Measurements from ENCODE around the gene SYNGAP1. TPM values are rescaled to one million over a fixed set of nuclear protein-coding genes. Genes with fewer than 3 reads are reported as not detected.
"Not testable (repeated sequence)": the region's sequence is repeated elsewhere in the genome, so short reads cannot be mapped to it uniquely, and the experiment has no call there.

The SYNGAP1 gene
- total RNA-seq, 1 donor from 2014 or later, result 7.1 TPM

DNA sequence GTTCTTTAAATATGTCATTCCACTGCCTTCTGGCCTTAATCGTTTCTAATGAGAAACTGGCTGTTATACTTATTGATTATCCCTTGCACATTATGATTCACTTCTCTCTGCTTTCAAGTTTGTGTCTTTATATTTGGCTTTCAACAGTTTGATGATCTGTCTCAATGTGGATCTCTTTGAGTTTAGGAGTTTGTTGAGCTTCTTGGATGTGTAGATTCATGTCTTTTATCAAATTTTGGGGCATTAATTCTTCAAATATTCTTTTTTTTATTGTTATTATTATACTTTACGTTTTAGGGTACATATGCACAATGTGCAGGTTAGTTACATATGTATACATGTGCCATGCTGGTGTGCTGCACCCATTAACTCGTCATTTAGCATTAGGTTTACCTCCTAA is 63.8 kb downstream of the SYNGAP1 start:
- ATAC-seq, result no peak

DNA sequence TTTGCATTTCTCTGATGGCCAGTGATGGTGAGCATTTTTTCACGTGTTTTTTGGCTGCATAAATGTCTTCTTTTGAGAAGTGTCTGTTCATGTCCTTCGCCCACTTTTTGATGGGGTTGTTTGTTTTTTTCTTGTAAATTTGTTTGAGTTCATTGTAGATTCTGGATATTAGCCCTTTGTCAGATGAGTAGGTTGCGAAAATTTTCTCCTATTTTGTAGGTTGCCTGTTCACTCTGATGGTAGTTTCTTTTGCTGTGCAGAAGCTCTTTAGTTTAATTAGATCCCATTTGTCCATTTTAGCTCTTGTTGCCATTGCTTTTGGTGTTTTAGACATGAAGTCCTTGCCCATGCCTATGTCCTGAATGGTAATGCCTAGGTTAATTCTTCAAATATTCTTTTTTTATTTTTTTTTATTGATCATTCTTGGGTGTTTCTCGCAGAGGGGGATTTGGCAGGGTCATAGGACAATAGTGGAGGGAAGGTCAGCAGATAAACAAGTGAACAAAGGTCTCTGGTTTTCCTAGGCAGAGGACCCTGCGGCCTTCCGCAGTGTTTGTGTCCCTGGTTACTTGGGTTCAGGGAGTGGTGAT is 64.9 kb downstream of the SYNGAP1 start:
- not testable (repeated sequence) for ATAC-seq

DNA sequence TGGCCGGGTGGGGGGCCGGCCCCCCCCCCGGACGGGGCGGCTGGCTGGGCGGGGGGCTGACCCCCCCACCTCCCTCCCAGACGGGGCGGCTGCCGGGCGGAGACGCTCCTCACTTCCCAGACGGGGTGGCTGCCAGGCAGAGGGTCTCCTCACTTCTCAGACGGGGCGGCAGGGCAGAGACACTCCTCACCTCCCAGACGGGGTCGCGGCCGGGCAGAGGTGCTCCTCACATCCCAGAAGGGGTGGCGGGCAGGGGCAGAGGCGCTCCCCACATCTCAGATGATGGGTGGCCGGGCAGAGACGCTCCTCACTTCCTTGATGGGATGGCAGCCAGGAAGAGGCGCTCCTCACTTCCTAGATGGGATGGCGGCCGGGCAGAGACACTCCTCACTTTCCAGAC is 65.8 kb downstream of the SYNGAP1 start:
- not testable (repeated sequence) for ATAC-seq

DNA sequence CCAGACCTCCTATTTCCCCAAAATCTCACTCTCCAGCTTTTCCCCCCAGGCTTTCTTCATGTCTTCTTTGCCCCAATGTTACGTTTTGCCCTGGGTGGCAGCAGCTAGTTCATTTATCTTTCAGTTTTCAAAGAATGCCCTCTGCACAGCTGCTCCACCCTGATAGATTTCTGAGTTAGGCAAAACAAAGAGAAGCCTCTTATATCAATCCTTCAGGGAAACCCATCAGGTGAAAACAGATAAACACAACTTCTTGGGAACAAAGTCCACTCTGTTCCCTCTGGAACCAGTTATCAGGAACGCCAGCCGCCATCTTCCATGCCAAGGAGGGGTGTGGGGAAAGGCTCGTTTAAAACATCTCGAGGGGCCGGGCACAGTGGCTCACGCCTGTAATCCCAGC is 68.5 kb downstream of the SYNGAP1 start:
- no peak for ATAC-seq

DNA sequence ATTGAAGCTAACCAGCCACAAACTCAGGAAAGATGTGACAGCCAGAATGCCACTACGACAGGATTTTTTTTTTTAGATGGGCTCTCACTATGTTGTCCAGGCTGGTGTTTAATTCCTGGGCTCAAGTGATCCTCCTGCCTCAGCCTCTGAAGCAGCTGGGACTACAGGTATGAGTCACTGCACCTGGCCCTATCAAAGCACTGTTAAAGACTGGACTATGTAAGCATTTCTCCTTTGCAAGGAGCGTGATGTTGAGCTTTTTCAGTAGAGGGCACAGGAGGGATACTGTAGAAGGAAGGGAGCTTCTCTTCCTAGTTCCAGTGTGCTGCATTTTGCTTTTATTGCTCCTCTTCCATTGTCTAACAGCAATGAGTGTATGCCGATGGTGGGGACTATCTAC is 70.3 kb downstream of the SYNGAP1 start:
- peak; percentile 43 for ATAC-seq

DNA sequence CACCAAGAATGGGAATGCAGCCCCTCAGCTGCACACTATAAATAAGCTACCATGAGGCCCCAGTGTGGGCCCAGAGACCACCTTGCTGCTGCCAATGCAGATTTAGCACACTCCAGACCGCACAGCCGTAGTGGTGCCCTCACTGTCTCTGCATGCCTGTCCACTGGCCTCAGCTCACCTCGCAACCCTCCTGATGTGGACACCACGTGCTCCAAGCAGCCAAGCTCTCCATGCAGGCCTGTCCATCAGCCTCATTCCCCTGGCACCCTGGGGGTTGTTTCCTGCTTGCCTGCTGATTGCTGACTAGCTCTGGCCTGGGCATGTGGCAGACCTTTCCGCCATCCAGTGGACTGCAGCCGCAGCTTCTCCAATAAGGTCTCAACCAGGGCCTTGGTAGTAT is 70.8 kb downstream of the SYNGAP1 start:
- no peak for ATAC-seq

DNA sequence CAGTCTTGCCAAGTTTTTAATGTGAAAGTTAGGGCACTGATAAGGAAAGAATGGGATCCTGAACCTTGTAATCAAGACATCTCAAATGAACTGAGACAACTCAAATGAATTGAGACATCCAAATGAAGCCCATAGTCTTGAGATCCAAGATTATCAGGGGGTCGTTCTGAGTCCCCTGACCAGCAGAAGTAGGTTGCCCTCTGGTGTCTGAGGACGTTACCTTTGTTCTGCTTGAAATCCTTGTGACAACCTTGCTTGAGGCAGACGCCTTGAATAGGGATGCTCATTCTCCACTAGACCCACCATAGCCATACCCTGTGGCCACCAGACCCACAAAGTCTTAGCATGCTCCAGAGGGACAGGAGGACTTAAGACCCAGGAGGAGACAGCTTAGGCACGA is 72.2 kb downstream of the SYNGAP1 start:
- no peak for ATAC-seq

DNA sequence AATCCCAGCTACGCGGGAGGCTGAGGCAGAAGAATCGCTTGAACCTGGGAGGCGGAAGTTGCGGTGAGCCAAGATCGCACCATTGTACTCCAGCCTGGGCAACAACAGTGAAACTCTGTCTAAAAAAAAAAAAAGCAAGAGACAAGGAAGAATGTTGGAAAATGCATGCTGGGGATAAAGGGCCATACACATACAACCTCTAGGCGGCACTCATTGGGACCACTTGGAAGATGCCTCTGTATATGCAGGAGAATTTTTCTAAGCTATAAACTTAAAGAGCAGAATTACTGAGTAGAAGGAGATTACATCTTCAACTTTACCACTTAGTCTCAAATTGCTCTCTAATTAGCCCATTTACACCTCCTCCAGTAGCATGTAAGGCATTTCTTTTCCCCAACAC is 77.3 kb downstream of the SYNGAP1 start:
- ATAC-seq, result no peak

DNA sequence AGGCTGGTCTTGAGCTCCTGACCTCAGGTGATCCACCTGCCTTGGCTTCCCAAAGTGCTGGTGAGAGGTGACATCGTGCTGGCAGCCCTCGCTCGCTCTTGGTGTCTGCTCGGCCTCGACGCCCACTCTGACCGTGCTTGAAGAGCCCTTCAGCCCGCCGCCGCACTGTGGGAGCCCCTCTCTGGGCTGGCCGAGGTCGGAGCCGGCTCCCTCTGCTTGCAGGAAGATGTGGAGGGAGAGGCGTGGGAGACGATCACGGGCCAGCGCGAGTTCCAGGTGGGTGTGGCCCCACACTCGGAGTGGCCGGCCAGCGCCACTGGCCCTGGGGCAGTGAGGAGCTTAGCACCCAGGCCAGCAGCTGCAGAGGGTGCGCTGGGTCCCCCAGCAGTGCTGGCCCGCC is 82.6 kb downstream of the SYNGAP1 start:
- ATAC-seq, result no peak

DNA sequence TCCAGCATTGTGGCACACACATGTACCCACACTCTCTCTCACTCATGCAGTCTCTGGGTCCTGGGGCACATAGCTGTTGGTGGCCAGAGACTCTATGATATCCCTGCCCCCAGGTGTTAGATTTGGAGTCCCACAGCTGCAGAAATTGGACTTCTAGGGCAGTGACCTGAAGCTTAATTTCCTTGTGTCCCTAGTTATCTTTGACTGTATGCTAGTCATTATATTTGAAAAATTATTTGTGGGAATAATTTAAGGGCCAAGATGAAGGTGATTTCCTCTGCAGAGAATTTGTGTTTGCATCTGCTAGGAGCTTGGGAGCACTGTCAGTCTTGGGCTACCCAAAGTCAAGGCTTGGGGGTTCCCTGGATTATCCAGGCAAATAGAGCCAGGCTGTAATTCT is 84.6 kb downstream of the SYNGAP1 start:
- ATAC-seq, result no peak

Other genes starting within 250 kb of the SYNGAP1 start
- 0.32 TPM for gene COL11A2, start 227.6 kb upstream of the SYNGAP1 start, total RNA-seq
- 19.6 TPM for gene RXRB, start 219.4 kb upstream of the SYNGAP1 start, total RNA-seq
- gene SLC39A7, start 219.2 kb upstream of the SYNGAP1 start, total RNA-seq, result 31.1 TPM
- gene HSD17B8, start 215.4 kb upstream of the SYNGAP1 start, total RNA-seq, result 27.3 TPM
- 27.0 TPM for gene RING1, start 211.6 kb upstream of the SYNGAP1 start, total RNA-seq
- gene VPS52, start 148.2 kb upstream of the SYNGAP1 start, total RNA-seq, result 38.8 TPM
- 3,499 TPM for gene RPS18, start 148.0 kb upstream of the SYNGAP1 start, total RNA-seq
- gene B3GALT4, start 142.9 kb upstream of the SYNGAP1 start, total RNA-seq, result 16.9 TPM
- gene WDR46, start 130.8 kb upstream of the SYNGAP1 start, total RNA-seq, result 31.5 TPM
- 39.9 TPM for gene PFDN6, start 130.5 kb upstream of the SYNGAP1 start, total RNA-seq
- 55.8 TPM for gene RGL2, start 121.1 kb upstream of the SYNGAP1 start, total RNA-seq
- 63.5 TPM for gene TAPBP, start 106.0 kb upstream of the SYNGAP1 start, total RNA-seq
- 10.6 TPM for gene ZBTB22, start 102.3 kb upstream of the SYNGAP1 start, total RNA-seq
- gene DAXX, start 97.1 kb upstream of the SYNGAP1 start, total RNA-seq, result 28.1 TPM
- gene KIFC1, start 28.2 kb upstream of the SYNGAP1 start, total RNA-seq, result 19.0 TPM
- gene PHF1, start 9.1 kb upstream of the SYNGAP1 start, total RNA-seq, result 13.4 TPM
- gene CUTA, start 2.0 kb upstream of the SYNGAP1 start, total RNA-seq, result 92.4 TPM
- gene ZBTB9, start 34.5 kb downstream of the SYNGAP1 start, total RNA-seq, result 5.5 TPM
- gene BAK1, start 160.2 kb downstream of the SYNGAP1 start, total RNA-seq, result 33.5 TPM
- gene ITPR3, start 201.3 kb downstream of the SYNGAP1 start, total RNA-seq, result 23.7 TPM

Measured in esophagus mucosa (tissue), 1 donor.